ENCODE results near the gene FBXW11.

DNA sequence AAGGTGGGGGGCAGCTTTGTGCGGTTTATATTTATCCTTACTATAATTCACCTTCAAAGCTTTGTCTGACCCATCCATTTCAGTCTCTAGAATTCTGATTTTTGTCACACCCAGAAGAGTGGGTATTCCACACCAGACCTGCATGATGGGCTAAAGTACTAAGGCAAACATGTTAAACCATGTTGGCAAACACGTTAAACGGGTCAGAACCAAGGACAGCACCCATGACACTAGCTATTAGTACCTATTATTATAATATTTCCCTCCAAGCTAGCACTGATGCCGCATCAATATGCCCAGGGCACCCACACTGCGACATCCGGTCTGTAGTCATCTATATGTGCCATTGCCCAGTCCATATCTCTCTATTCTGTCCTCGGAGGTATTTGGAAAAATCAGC is 104.7 kb downstream of the FBXW11 start:
- TF ChIP-seq, protein P1, sequence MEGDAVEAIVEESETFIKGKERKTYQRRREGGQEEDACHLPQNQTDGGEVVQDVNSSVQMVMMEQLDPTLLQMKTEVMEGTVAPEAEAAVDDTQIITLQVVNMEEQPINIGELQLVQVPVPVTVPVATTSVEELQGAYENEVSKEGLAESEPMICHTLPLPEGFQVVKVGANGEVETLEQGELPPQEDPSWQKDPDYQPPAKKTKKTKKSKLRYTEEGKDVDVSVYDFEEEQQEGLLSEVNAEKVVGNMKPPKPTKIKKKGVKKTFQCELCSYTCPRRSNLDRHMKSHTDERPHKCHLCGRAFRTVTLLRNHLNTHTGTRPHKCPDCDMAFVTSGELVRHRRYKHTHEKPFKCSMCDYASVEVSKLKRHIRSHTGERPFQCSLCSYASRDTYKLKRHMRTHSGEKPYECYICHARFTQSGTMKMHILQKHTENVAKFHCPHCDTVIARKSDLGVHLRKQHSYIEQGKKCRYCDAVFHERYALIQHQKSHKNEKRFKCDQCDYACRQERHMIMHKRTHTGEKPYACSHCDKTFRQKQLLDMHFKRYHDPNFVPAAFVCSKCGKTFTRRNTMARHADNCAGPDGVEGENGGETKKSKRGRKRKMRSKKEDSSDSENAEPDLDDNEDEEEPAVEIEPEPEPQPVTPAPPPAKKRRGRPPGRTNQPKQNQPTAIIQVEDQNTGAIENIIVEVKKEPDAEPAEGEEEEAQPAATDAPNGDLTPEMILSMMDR (IDR thresholded peaks at IDR 0.05): no peak
- TF ChIP-seq EZH2 (IDR thresholded peaks at IDR 0.05; ENCODE audit: borderline replicate concordance, insufficient read depth, low read depth, low read length, poor library complexity, severe bottlenecking): no peak
